Breast epithelium (tissue), 3 donors: Measurements from ENCODE around the gene SAMD11.

Source experiments
- POLR2A ChIP-seq: fragments of 450-650 bp; IDR thresholded peaks from one replicate; pipeline ENCODE4 v1.6.1; 2016; ENCODE audit warnings: antibody characterized with exemption, mild to moderate bottlenecking, moderate library complexity
- TF ChIP-seq, protein P1 (sequence below), 3 donors: fragments of 450-650 bp; IDR thresholded peaks; one replicate each; pipeline ENCODE4 v1.5.1; 2016 to 2017; ENCODE audit warnings: antibody characterized with exemption in 3 of 3, mild to moderate bottlenecking in 3 of 3, moderate library complexity in 3 of 3

DNA sequence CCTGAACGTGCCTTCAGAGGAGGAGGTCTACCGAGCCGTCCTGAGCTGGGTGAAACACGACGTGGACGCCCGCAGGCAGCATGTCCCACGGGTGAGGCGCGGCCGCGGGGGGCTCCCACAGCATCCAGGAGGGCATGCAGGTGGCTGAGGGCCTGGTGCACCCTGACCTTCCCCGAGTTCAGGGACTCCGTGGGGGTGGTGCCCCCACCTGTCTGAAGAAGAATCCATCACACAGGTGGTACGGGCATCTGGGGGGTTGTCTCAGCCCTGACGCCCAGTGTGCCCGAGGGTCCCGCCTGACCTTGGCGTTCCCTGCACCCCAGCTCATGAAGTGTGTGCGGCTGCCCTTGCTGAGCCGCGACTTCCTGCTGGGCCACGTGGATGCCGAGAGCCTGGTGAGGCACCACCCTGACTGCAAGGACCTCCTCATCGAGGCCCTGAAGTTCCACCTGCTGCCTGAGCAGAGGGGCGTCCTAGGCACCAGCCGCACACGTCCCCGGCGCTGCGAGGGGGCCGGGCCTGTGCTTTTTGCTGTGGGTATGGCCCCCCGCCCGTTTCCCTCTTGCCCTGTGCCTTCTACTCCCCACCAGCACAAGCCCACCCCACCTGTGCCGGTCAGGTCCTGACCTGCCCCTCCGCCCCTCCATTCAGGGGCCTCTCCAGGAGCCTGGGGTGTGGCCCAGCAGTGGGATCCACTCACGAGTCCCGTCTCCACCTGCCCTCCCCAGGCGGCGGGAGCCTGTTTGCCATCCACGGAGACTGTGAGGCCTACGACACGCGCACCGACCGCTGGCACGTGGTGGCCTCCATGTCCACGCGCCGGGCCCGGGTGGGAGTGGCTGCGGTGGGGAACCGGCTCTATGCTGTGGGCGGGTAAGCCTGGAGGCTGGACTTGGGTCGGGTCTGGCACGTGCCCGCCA, 38.9 kb downstream of the SAMD11 start:
- TF ChIP-seq, protein P1, sequence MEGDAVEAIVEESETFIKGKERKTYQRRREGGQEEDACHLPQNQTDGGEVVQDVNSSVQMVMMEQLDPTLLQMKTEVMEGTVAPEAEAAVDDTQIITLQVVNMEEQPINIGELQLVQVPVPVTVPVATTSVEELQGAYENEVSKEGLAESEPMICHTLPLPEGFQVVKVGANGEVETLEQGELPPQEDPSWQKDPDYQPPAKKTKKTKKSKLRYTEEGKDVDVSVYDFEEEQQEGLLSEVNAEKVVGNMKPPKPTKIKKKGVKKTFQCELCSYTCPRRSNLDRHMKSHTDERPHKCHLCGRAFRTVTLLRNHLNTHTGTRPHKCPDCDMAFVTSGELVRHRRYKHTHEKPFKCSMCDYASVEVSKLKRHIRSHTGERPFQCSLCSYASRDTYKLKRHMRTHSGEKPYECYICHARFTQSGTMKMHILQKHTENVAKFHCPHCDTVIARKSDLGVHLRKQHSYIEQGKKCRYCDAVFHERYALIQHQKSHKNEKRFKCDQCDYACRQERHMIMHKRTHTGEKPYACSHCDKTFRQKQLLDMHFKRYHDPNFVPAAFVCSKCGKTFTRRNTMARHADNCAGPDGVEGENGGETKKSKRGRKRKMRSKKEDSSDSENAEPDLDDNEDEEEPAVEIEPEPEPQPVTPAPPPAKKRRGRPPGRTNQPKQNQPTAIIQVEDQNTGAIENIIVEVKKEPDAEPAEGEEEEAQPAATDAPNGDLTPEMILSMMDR (IDR thresholded peaks at IDR 0.05): no peak
- TF ChIP-seq POLR2A: no peak
